Measurements from ENCODE around the gene RBBP5.

Gene RBBP5

DNA sequence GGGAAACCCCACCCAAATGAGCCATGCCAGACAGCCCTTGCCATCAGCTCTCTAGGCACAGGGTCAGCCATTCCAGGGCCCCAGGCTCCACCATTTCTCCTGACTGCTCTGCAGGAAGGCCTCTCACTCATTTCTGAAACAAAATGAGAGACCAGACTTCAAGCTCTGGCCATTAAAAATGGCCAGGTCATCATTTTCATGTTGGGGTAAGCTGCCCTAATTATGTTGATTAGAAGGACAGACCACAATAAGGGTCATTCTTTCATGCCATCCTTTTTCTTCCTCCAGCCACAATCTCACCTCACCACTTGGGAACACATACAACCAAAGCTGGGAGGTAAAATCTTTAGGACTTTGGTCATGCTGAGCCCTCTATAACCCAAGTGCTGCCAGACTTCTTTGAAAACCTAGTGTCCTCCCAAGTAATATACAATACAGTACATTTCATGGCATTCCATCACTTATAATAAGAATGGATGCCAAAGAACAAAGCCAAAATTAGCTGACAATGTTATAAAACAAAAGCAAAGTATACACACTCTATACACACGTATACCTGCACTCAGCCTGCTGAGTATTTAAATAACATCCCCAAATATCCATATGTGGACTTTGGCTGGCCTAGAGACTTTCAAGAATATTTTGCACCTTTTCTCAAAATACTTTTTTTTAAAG is 22.4 kb upstream of the RBBP5 start:
- Histone ChIP-seq H3K27ac (peak overlapping the region in 1 of 2 donors; percentile 70), H3K4me3 (no peak overlapping the region)

DNA sequence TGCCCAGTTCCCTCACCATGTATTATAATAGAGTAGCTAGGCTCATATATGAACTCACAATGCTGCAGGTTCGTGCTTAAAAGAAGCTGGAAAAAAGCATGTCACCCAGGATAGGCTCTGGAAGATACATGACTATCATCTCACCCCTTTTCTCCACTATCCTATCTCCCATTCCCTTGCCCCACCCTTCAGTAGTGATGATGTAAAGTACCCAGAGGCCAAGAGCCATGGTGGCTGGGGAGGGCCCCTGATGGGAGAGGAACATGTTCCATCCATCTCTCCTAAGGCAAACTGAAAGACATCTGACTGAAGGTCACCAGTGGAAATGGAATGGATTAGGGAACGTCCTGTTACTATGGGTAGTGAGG is 20.3 kb upstream of the RBBP5 start:
- H3K27ac ChIP-seq: peak overlapping the region in 1 of 2 donors; percentile 1
- TF ChIP-seq, protein P1, sequence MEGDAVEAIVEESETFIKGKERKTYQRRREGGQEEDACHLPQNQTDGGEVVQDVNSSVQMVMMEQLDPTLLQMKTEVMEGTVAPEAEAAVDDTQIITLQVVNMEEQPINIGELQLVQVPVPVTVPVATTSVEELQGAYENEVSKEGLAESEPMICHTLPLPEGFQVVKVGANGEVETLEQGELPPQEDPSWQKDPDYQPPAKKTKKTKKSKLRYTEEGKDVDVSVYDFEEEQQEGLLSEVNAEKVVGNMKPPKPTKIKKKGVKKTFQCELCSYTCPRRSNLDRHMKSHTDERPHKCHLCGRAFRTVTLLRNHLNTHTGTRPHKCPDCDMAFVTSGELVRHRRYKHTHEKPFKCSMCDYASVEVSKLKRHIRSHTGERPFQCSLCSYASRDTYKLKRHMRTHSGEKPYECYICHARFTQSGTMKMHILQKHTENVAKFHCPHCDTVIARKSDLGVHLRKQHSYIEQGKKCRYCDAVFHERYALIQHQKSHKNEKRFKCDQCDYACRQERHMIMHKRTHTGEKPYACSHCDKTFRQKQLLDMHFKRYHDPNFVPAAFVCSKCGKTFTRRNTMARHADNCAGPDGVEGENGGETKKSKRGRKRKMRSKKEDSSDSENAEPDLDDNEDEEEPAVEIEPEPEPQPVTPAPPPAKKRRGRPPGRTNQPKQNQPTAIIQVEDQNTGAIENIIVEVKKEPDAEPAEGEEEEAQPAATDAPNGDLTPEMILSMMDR (IDR thresholded peaks at IDR 0.05): no peak
- no peak for DNase-seq (ENCODE audit: low spot score)
- peak overlapping the region; percentile 31 for H3K4me3 ChIP-seq

More for the DNA sequence above, 22.4 kb upstream of the RBBP5 start:
- DNase-seq (ENCODE audit: low spot score): no peak
- TF ChIP-seq, protein P1 (IDR thresholded peaks at IDR 0.05): no peak

DNA sequence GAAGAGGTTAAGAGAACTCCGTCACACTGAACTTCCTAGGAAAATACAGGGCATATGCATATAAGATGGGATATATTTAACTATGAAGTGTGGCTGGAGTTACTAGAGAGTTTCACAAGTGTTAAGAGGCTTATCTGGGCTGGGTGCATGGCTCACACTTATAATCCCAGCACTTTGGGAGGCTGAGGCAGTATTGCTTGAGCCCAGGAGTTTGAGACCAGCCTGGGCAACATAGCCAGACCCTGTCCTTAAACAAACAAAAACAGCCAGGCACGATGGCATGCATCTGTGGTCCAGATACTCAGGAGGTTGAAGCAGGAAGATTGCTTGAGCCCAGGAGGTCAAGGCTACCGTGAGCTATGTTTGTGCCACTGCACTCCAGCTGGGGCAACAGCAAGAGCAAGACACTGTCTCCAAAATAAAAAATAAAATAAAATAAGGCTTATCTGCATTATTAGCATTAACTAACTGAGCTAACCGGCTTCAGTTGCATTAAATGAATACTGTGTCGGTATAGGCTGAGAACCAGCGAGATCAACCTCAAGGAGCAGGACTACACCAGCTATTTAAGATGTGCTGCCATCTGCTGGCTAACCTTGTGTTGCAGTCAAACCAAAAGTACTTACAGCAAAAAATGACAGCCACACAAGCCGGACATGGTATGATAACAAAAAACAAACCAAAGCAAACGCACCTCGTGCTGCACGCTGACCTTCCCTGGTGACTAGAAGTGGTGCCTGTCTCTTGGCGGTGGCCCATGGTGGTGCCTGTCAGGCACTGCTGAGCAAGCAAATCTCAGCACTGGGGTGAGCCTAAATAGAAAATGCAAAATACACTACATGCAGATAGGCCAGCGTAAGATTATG is 19.7 kb upstream of the RBBP5 start:
- H3K27ac ChIP-seq: peak overlapping the region in 1 of 2 donors; percentile 1
- TF ChIP-seq, protein P1 (IDR thresholded peaks at IDR 0.05): peak; percentile 65
- peak overlapping the region; percentile 31 for H3K4me3 ChIP-seq

DNA sequence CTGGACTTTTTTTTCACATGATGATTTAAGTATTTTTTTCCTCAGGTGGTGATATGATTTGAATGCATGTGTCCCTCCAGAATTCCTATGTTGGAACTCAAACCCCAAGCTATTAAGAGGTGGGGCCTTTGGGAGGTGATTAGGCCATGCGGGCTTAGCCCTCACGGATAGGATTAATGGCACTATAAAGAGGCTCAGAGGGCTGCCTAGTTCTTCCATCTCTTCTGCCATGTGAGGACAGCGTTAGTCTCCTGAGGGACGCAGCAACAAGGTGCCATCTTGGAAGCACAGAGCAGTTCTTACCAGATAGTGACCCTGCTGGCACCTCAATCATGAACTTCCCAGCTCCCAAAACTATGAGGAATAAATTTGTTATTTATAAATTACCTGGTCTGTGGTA is 18.3 kb upstream of the RBBP5 start:
- Histone ChIP-seq H3K27ac (no peak overlapping the region), H3K4me3 (no peak overlapping the region)
- no peak for DNase-seq (ENCODE audit: low spot score)
- TF ChIP-seq, protein P1 (IDR thresholded peaks at IDR 0.05): no peak

More for the DNA sequence above, 19.7 kb upstream of the RBBP5 start:
- peak; percentile 79 for DNase-seq (ENCODE audit: low spot score)

DNA sequence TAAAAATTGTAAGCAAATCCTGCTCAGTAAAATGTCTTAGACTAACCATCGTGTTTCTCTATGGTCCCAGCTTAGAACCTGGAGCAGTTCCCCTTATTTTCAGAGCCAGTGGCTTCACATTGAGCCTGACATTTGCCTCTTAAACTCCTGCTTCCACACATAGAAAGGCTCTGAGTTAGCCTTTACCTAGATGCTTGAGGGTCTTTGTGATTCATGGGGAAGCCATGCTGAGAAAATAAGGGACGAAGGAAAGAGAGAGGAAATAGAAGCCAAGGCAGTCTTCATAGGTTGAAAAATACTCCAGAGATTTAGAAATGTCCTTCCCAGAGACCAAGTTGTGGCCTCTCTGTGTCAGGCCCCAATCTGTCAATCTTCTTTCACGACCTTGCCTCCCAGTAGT is 16.1 kb upstream of the RBBP5 start:
- no peak for DNase-seq (ENCODE audit: low spot score)
- no peak overlapping the region for H3K4me3 ChIP-seq
- H3K27ac ChIP-seq: no peak overlapping the region
- TF ChIP-seq, protein P1 (IDR thresholded peaks at IDR 0.05): no peak

DNA sequence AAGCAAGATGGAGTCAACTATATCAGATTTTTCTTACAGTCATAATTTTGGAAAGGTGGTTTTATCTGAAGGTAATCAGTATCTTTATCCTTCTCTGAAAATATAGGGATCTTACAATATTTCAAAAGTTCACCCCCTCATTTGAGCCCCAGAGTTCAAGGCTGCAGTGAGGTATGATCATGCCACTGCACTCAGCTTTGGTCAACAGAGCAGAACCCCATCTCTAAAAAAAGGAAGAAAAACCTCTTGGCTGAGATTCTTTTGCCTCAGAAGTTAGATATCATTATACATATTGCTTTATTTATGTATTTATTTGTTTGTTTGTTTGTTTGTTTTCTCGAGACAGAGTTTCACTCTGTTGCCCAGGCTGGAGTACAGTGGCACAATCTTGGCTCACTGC is 11.5 kb upstream of the RBBP5 start:
- Histone ChIP-seq H3K4me3 (no peak overlapping the region), H3K27ac (no peak overlapping the region)
- no peak for DNase-seq (ENCODE audit: low spot score)
- TF ChIP-seq, protein P1 (IDR thresholded peaks at IDR 0.05): no peak

All from coronary artery (tissue), 2 donors.